Activated CD4-positive, CD25-positive, alpha-beta regulatory T cell (primary cell): ENCODE data around the gene HS6ST2.
A peak's percentile ranks its signal among the peaks of the same experiment; 100 is the strongest.

ENCODE experiments used
- DNase-seq, 4 experiments: peaks; one replicate each; lab custom pipeline; 2025; lab: John Stamatoyannopoulos, UW

Gene HS6ST2

DNA sequence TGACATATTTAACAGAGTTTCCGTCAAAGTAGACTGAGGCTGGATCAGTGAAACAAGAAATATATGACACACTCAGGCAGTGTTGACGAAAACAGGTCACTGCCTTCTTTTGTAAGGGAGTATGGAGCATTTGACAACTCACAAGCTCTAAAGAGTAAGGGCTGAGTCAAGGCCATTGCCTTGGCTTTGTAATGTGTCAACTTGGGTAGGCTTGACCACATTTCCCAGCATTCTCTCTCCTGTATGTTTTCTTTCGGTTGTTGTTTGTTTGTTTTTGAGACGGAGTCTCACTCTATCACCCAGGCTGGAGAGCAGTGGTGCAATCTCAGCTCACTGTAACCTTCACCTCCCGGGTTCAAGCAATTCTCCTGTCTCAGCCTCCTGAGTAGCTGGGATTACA is 344.6 kb downstream of the HS6ST2 start:
- no peak for DNase-seq

DNA sequence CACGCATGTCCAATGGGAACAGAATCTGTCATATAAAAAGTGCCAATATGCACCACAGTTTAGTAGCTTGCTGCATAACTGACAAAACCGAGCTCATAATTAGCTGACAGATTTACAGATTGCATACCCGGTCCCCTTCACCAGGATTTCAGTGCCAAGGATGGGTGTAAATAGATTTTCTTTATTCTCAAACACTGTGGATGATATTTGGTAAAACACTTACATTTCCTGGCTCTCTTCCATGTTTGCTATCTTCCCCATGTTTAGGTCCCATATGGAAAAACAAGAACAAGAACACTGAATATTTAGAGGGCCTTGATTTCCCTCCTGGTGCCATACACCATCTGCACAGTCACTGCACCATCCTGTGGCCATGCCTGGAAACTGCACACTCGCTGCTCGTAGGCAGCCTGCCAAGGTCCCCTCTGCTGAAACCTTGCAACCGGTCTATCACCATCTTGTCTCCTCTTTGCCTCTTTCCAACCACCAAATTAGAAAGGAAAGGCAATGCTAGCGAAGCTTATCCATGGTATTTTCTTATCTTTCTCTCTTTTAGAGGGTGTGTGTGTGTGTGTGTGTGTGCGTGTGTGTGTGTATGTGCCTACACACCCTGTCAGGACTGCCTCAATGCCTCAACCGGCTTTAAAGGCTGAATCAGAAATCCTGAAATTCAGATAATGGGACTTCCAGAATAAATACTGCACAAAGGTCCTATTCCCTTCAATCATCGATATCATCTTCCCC is 345.4 kb downstream of the HS6ST2 start:
- peak in 2 of 4 experiments; percentile 0 to 2 for DNase-seq

- DNase-seq, result no peak
Measured at GRCh38 chrX:132610536-132610935, 347.9 kb downstream of the HS6ST2 start.

- DNase-seq, result no peak
Measured at GRCh38 chrX:132609362-132609848, 349.0 kb downstream of the HS6ST2 start.

- DNase-seq, result no peak
Measured at GRCh38 chrX:132603700-132604286, 354.6 kb downstream of the HS6ST2 start.

DNA sequence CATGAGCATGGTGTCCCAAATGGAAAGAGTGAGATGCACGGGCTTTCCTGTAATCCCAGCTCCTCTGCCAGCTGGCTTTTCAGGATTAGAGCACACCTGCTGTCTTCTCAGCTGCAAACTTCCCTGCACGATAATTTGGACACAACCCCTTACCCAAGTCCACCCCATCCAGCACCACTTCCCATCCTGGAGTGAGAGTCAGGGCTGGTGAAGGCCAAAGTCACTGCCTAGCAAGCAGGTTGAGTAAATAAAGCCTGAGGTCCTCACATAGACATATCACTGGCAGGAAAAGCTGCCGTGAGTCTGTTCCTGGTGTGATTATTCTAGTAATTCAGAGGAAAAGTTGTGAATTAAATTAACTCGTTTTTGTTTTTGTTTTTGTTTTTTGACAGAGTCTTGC is 355.7 kb downstream of the HS6ST2 start:
- no peak for DNase-seq

- no peak for DNase-seq
Measured at GRCh38 chrX:132594999-132595398, 363.4 kb downstream of the HS6ST2 start.

DNA sequence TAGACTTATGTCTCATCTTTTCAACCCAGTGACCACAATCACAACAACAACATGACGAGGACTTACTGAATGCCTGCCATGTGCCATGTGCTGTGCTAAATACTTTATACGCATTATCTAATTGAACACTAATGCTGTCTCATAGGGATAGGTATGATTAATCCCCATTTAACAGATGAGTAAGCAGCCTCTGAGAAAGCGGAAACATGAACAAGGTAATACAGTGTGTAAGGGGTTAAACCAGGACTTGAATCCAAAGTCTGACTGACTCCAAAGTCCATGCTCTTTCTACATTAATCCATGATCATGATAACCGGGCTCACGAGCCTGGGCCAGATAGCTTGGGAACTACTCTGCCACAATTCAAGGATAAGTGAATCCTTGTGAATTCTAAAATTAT is 364.3 kb downstream of the HS6ST2 start:
- DNase-seq, result no peak

GRCh38 chrX:132592880-132593279 is 365.5 kb downstream of the HS6ST2 start:
- no peak for DNase-seq

GRCh38 chrX:132591719-132592275 is 366.6 kb downstream of the HS6ST2 start:
- no peak for DNase-seq

DNA sequence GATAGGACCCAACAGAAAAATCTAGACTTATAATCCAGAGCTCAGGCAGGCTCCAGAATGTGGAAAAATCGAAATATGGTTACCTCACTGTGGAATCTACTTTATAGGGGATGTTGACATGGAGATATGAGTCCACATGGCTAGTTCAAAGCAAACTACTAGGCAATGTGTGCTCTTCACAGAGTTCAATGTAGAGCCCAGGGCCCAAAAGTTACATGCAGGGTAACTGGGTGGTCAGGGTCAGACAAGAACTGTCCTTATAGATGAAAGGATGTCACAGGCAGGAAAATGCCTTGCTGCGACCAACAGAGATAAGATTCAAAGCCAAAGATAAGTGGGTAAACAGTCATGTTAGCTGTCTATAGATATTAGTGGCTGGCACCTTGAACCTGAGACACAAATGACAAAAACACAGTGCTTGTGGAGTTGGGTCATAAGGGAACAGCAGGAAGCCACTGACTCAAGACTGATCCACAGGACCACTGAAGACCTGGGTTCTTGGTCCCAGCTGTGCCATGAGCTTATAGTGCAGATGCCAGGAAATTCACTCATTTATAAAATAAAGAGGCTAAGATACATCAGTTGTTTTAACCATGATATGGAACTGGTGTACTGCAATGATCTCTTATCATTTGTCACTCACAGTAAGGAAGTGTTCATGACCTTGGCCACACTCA is 367.9 kb downstream of the HS6ST2 start:
- DNase-seq, result no peak

DNA sequence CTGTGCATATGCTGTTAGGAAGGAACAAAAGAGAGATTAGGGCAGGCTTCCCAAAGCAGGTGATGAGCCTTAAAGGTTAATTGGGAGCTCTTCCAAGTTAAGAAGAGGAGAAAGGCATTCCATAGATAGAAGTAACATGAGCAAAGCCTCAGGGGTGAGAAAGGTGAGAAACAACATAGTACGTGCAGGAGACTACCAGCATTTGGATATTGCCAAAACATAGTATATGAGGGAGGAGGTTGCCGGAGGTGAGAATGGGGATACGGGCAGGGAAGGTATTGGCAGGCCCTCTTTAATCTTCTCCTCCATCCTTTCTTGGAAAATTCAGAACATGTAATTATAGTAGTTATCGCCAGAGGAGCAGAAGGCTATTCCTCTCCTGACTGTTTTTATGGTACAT is 373.5 kb downstream of the HS6ST2 start:
- DNase-seq, result no peak

DNA sequence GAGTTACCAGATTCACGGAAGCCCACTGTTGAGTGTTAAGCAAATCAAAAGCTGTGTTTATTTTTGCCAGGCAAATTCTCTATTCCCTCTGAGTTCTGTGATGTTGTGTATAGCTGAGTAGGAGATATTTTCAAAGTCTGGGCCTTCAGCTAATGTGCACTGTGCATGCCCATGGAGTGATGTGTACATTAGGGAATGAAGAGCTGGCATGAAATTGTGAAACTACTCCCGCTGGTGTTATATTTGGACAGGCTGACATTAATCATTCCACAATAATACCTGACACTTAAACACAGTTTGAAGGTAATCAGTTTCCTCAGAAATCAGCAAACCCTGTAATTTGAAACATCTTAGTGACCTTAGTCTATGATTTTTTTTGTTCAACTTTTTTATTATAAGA is 381.5 kb downstream of the HS6ST2 start:
- DNase-seq, result no peak
